Measurements from ENCODE around the gene CHST15.

CHST15 gene, protein sequence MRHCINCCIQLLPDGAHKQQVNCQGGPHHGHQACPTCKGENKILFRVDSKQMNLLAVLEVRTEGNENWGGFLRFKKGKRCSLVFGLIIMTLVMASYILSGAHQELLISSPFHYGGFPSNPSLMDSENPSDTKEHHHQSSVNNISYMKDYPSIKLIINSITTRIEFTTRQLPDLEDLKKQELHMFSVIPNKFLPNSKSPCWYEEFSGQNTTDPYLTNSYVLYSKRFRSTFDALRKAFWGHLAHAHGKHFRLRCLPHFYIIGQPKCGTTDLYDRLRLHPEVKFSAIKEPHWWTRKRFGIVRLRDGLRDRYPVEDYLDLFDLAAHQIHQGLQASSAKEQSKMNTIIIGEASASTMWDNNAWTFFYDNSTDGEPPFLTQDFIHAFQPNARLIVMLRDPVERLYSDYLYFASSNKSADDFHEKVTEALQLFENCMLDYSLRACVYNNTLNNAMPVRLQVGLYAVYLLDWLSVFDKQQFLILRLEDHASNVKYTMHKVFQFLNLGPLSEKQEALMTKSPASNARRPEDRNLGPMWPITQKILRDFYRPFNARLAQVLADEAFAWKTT

DNA sequence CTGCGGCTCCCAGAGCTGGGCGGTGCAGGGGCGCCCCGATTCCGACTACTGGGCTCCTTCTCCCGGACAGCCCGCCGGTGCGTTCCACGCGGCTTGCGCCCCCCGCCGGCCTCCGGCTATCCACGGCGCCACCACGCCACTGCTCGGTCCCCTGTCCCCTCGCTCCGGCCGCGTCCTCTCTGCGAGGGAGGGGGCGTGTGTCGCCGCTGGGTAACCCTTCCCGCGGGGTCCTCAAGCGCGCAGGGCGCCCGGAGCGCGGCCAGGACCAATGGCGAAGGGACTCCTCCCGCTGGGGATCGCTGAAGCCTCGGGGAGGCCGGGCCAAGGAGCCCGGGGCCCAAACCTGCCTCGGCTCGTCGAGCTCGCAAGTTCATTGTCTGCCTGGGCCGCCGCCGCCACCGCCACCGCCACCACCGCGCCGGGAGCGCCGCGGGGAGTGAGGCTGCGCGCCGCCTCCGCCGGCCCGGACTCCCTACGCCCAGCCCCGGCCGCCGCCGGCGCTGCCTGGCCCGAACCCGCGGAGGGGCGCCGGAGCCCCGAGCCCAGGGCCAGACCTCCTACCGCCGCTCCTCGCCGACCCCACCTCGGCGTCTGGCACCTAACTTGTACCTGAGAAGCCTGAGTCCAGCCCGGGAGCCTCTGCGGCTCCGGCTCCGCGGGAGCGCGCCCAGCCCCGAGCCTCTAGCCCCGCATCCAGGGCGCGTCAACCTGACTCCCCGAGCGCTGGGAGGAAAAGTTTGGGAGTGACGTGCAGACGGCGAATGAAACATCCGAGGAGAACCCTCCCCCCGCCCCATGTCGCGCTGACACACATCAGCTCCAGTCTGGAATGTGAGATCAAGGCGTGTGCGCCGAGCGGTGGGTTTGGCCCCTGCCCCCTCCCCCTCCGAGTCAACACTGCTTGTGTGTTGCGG, at the start of gene CHST15:
TSS of gene CHST15 (minus strand) at position 739 of the 914 bp plus-strand sequence. CDS start 47,386 bp downstream, outside the sequence.
- no peak for DNase-seq

DNA sequence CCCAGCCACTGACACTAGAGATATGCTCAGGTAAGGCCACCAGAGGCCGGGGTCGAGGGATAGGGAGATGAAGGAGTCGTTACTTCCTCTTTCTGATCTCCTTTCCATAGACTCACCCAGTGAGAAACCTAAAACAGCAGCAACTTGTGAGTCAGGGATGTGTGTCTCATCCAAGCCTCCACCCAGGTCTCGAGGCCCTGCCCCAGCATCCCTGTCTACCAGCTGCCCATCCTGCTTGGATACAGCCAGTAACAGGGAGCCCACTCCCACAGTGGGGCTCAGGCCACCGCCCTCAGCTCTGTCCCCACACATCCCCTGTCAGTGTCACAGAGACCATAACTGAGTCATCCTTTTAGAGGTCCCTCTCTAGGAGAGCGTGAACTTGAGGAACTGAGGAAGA, 49.6 kb upstream of the CHST15 start:
- peak; percentile 51 for DNase-seq

DNA sequence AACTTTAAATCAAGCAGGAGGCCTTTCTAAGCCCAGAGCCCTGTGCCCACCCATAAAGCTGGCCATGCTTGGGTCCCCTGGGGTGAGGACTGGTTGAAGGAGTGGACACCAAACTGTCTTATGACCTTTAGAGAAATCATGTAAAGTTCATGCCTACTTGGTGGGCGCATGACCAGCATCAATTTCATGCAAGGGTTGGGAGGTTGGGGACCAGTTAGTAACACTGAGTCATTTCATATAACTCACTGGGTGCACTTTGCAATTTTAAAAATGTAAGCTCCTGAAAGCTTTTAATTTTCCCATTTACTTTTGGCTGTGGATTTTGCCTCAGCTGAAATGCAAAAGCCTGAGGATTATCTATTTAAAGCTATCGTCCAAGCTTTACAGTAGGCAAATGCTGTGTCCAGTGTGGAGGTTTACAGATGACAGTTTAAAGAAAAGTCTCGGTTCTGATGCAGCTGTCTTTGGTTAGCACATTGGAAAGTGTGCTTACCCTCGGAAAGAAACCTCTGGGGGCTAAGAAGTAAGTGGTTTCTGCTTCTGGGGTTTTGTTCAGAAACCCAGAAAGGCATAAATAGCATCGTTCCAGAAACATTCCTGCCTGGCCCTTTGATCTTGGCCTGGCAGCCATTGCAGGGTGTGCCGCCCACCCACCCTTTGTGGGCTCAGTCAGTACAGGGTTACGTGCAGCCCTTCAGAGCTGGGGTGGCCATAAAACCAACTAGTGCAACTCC, 48.8 kb upstream of the CHST15 start:
- DNase-seq, result no peak

DNA sequence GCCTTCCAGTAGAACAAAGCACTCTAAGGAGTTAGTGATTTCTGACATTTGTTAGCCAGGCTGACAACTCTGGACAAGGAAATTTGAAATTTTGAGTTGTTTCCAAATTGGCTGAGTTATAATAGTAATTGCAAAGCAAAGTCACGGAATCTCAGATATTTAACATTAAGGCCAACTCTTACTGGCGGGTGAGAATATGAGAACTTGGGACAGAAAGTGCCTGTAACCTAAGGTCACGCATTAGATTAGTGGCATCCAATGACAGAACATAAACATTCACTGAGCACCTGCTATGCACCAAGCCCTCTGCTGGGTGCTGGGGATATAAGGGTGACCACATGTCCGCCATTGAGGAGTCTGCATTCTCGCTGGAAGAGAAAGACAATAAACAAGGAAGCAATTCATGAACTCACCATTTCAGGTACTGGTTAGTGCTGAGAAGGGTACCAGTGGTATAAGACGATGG, 45.5 kb upstream of the CHST15 start:
- no peak for DNase-seq

DNA sequence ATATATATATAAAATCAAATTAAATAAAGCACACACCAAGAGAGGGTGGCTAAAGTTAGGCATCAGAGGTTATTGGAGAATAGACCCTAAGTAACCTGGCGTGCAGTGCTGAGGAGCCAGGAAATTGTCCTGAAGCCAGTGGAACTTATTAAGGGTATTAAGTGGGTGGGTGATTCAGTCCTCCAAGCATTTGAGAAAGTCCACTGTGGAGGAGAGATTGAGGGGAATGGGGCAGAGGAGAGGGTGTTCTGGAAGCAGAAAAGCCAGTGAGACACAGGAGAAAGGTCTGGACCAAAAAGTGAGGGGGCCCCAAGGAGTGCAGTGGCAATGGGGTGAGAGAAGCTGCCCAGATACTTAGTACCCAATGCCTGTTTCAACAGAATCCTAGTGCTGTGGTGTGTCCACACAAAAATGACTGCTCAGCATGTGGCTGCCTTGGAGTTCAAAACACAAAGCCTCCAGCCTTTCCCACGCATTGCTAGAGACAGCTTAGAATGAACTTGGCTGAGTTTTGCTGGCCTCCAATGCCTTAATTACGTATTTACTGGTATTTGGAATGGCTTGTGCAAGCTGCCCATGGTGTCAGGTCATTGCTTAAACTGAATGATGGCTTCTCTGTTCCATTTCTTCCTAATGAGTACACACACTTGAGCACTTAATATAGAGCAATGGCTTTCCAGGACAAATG, 44.9 kb upstream of the CHST15 start:
- DNase-seq, result no peak

DNA sequence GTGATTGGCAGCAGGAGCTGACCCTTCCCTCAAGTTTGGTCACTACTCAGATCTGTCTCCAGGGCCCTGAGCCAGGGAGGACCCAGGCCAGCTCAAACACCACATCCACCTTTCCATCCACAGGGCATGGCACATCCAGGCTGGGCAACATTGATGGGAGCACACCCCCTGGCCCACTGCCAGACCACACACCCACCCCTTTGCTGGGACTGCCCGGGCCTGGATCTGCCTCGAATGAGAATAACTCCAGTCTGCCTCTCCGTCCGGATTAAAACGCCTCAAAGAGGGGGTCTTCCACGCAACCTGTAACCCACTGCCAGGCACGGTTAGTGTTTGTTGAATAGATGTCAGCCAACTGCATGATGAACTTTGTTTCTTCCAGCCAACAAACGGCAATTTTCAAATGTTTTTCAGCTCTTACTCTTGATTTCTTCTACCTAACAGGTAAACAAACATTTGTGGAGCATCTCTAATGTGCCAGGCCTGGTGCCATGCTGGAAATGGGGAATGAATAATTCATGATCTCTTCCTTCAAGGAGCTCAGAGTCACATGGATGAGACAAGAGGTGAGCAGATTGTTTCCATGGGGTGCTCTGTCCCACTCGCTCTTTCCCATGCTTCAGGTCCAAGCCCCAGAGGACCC, 41.0 kb upstream of the CHST15 start:
- DNase-seq, result no peak

DNA sequence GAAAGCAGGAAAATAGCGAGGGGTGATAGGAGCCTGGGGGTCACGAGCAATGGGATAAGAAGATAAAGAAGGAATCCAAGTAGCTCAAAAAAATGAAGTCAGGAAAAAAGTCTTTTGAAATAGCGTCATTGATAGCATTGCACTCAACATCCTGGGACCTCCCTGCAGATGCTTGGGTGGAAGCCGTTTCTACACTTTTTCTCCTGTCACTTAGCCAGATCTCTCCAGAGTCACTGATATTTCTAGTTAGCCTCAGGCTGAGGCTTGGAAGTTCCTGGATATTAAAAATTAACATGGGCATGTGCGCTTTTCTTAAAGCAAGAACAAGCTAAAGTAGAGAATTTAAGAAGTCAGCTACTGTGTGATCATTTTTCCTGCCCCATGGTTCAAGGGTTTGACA, 39.5 kb upstream of the CHST15 start:
- DNase-seq, result no peak

DNA sequence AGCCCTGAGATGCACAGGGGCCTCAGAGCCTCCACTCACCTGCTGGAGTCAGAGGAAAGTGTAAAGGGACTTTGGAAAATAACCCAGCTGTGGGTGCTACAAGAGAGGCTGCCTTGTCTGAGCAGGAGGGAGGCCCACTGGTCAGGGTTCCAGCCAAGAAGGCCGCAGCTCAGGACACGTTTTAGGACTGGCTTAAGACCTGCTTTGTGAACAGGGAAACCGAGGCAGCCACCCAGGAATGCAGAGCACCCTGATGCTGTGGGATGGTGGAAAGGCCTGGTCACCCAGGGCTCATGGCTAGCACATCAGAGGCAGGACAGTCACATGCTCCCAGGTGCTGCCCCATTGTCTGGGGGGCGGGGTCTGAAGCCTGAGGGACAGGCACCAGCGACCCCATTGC, 38.9 kb upstream of the CHST15 start:
- no peak for DNase-seq

DNA sequence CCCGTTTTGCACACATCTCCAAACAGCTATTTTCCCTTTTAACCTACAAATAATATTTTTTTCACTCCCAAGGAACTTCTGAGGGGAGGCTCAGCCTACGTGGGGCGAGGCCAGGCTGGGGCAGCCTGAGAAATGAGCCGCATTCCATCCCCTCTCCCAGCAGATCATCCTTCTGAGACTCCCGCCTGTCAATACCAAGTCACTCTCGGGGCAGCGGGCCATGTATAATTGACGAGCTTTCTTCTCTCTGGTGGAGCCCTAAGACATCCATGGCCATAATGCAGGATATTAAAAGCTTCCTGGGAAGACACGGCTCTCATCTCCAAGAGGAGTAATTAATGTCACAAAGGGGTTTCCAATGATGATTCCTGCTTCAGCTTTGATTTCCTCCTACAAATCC, 37.8 kb upstream of the CHST15 start:
- no peak for DNase-seq

DNA sequence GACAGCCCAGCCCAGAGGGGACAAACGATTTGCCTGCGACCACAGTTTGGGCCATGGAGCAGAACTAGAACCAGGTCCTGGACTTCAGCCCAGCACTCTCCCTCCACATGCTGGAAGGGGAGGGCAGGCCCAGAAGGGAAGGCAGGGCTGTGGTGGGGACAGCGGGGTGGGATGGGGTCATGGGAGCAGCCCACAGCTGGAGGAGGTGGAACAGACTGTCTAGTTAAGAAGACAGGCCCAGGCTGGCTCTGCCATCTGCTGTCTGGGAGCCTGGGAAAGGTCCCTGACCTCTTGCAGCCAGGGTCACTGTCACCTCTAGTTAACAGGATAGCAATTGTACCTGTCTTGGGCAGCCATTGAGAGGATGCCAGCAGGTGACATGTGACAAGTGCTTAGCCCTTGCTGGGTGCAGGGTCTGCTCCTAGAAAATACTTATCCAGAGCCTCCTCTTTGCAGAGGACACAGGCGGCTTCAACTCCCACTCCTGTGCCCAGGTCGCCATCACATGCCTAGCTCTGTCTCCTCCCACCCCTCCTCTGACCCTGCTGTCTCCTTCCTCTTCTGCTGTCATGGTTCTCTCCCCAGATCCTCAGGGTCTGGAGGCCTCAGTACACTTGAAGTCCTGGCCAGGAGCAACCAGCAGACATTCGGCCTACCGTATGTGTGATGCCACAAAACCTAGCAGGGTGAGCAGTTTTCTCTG, 37.0 kb upstream of the CHST15 start:
- DNase-seq, result no peak

DNA sequence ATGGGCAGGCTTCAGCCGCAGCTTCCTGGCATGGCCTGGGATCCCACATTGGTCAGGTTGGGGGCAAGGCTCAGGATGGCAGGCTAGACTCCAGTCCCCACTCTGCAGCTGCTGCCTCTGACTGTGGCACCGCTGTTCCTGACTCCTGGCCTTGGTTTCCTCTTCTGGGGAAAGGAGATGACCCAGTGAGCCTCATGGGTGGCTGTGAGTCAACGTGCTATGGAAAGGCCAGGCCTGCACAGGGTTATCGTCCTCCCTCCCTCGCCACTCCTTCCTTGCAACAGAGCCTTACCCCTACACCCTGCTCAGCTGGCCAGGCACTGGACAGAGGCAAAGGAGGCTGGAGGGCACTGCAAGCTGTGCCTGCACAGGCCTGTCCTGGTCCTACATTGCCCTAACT, 36.1 kb upstream of the CHST15 start:
- no peak for DNase-seq

DNA sequence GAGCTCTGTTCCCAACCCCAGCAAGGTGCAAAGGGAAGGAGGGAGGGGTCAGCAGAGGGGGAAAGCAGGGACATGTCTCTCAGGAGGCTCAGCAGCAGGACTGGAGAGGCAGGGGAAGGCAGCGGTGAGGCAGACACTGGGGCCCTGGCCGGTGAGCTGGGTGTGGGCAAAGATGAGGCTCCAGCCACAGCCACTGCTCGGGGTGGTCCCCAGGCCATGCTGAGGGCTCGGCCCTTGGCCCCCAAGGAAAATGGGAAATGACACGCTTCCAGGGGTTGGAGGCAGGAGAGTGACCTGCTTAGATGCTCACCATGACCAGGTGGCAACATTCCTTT, 35.4 kb upstream of the CHST15 start:
- DNase-seq, result no peak

DNA sequence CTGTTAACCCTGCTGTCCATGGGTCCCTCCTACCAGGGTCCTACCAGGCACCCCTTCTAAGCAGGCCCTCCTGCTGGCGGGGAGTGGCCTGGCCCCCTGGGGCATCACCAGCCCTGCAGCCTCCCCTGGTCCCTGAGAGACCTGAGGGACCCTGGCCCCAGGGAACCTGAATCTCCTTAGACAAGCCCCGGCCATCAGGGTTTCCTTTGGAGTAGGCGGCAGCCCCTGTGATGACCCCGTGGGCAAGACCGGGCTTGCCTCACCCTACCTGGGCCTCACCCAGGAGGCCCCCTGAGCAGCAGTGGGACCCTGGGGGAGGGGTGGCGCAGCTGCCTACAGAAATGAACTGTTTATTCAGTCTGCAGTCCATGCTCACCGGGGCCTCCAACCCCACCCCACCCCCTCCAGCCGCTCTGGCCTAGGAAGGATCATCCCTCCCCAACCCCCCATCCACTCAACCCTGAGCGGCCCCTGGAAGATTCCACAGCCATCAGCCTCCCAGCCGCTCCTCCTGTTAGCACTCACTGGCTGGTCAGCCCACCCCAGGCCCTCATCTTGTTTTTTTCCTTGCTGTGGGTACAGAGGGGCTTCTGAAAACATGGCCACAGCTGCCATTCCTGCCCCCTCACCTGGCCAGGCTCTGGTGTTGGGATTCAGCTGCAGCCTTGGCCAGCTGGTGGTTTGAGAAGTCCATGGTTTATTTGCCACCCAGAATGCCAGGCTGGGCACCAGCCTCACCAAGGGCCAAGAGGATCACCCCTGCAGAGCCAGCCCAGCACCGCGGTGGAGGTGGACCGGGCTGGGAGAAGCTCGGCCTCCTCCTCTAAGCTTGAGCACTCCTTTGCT, 34.8 kb upstream of the CHST15 start:
- no peak for DNase-seq

DNA sequence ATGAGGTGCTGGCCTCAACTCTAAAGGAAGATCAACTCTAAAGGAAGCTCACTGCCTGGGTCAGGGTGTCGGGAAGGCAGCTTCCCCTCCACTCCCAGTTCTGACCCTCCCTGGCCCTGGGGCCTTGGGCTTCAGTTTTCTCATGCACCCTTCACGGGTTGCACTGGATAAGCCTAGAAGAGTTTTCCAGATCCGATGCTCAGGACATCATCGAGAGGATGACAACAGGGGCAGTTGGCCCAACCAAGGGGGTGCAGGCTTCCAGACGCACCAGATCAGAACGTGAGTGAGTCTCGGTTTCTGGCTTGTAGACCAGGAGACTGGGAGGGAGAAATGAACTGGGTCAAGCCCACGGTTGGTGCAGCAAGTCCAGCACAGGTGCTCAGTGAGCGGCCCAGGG, 34.2 kb upstream of the CHST15 start:
- DNase-seq, result no peak

DNA sequence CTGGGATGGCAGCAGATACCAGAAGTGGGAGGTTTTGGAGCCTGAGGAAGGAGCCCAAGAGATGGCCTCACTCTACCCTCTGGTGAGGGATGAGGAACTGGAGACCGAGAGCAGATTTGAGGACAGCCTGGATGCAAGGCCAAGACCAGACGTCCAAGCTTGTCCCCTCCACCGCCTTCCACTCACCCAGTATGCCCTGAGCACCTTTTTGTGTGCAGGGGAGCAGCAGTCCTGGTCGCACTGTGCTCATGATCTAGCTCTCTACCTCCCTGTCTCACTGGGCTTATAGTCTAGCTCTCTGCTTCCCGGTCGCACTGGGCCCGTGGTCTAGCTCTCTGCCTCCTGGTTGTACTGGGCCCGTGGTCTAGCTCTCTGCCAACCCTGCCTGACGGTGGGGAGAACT, 33.6 kb upstream of the CHST15 start:
- no peak for DNase-seq

DNA sequence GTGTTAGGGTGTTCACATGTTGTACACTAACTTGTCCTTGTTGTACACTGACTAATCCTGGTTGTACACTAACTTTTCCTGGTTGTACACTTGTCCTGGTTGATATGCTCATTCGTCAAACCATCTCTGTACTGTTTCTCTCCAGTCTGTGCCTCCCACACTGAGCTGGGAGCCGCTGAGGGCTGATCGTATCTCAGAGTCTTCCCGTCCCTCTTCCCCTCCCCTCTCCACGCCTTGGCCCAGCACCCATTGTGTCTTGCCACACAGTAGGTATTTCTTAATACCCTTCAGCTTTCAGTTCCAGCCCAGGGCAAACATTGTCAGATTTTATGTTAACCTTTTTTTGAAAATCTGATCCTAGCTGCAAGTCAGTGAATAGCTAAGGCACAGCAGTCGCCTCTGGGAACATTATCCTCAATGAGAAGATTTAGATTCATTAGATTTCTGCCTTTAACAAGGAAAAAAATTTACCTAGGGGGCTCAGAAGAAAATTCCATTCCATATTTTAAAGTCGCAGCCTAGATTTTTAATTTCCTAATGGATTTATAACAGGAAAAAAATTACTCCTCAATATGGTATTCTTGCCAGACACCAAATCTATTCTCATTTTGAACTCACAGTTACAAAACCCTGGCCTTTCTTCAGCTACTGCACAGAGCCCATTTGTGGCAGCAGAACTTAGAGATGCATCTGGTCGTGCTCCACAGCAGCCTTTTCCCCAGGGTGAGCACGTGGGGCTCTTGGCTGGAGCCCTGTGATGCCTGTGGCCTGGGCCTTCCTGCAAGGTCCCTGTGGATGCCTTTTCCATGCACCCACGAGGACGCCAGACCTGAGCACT, 33.0 kb upstream of the CHST15 start:
- no peak for DNase-seq

DNA sequence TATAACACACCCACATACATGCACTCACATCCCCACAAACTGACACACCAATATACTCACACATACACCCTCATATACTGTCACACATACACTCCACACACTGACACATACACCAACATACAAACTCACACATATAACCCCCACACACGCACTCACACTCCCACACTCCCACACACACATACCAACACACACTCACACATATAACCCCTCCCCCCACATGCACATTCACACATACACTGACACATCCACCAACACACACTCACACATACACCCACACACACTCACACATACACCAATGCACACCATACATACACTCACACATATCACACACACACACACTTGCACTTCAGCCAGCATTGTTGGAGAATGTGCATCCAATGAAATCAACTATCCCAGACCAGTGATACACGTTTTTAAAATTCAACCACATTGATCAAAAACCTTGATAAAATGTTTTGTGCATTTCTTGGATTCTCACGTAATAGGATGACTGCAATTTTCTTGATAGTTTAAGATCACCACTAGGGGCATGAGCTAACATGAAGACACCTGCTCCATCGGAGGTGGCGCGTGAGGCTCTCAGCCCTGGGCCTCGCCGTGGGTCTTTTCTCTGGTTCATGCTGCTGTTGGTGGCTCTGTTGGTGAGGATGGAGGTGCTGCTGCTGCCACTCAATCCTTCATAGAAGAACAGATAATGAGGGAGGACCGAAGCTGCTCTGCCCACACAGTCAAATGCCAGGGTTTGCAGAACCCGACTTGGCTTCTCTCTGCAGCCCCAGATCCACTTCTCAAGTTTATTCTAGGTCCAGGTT, 32.1 kb upstream of the CHST15 start:
- DNase-seq, result no peak

DNA sequence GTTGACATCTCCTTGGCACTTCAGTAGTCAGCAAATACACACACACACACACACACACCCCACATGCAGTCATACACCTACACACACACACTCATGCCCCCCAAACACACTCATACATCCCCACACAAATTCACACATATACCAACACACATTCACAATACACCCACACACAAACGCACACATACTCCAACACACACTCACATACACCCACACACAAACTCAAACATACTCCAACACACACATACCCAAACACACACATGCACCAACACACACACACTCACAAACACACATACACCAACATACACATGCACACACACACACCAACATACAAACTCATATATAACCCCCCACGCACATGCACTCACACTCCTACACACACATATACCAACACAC, 31.4 kb upstream of the CHST15 start:
- DNase-seq, result no peak

Data from MV-4-11 (cell line).